Right ventricle myocardium superior (tissue), 1 donor: ENCODE results near the gene LRRC61. TPM values are rescaled to one million over a fixed set of nuclear protein-coding genes. Genes with fewer than 3 reads are reported as not detected.
A peak's percentile ranks its signal among the peaks of the same experiment; 100 is the strongest.

Experiments used
- ATAC-seq: fragments of 200-7000 bp; cut with Tn5 transposase; one replicate; pipeline ENCODE4 v1.9.1; 2020; ENCODE audit warnings: mild to moderate bottlenecking; ENCODE audit not compliant: poor library complexity
- DNase-seq: peaks from one replicate; pipeline ENCODE4 v3.0.0-alpha.2; 2020
- intact Hi-C: fragments of 100-400 bp; cut with DNase I; formaldehyde crosslinking; loops from one replicate; pipeline ENCODE4 v1.11.2; 2022
- total RNA-seq: library from RNA; stranded (reverse); fragmentation: NEBNext Ultra II Directional; extraction: Animal tissue kit (Norgen Biotek cat#: 25700); gene quantifications from one replicate; pipeline ENCODE4 v1.2.1, GENCODE V29; 2021
- donor health status: DM: no; HTN: yes; CAD: no; lungs with severe emphysema.

LRRC61 gene
- total RNA-seq, 1 donor from 2014 or later: 3.7 TPM

- intact Hi-C loops: no loop called here
- ATAC-seq (no peak), DNase-seq (no peak)
Measured at GRCh38 chr7:150363370-150363769, 40.2 kb downstream of the LRRC61 start.

GRCh38 chr7:150363872-150364271 lies 40.7 kb downstream of the LRRC61 start:
- DNase-seq: no peak
- intact Hi-C loops: no loop called here
- ATAC-seq: no peak

GRCh38 chr7:150365194-150365593 lies 42.0 kb downstream of the LRRC61 start:
- no peak for DNase-seq
- intact Hi-C loops: no loop called here
- no peak for ATAC-seq

- ATAC-seq (no peak), DNase-seq (no peak)
- intact Hi-C loops: no loop called here
Measured at GRCh38 chr7:150365673-150366398, 42.7 kb downstream of the LRRC61 start.

- ATAC-seq (no peak), DNase-seq (no peak)
- intact Hi-C loops: no loop called here
Measured at GRCh38 chr7:150367677-150368095, 44.5 kb downstream of the LRRC61 start.

GRCh38 chr7:150368096-150368883 lies 45.1 kb downstream of the LRRC61 start, which contains the start of gene REPIN1:
REPIN1 (plus strand) TSS chr7:150368822; CDS start chr7:150369712, 890 bp downstream.
- intact Hi-C loops: no loop called here
- peak; percentile 89 for ATAC-seq

GRCh38 chr7:150368884-150369747 lies 46.0 kb downstream of the LRRC61 start:
- intact Hi-C loops: no loop called here

More at GRCh38 chr7:150368096-150368883, 45.1 kb downstream of the LRRC61 start, which contains the start of gene REPIN1:
- DNase-seq: peak; percentile 96

GRCh38 chr7:150369748-150370501 lies 46.8 kb downstream of the LRRC61 start:
- DNase-seq (no peak), ATAC-seq (no peak)

More at GRCh38 chr7:150368884-150369747, 46.0 kb downstream of the LRRC61 start:
- ATAC-seq (peak; percentile 57), DNase-seq (peak; percentile 85)

GRCh38 chr7:150370612-150371071 lies 47.5 kb downstream of the LRRC61 start:
- no peak for ATAC-seq
- intact Hi-C loops: no loop called here

More at GRCh38 chr7:150369748-150370501, 46.8 kb downstream of the LRRC61 start:
- intact Hi-C loops: no loop called here

GRCh38 chr7:150371131-150371995 lies 48.2 kb downstream of the LRRC61 start:
- no peak for DNase-seq
- ATAC-seq: no peak
- intact Hi-C loops: no loop called here

More at GRCh38 chr7:150370612-150371071, 47.5 kb downstream of the LRRC61 start:
- DNase-seq: no peak

GRCh38 chr7:150371996-150372270 lies 48.8 kb downstream of the LRRC61 start:
- intact Hi-C loops: no loop called here
- ATAC-seq (no peak), DNase-seq (no peak)

GRCh38 chr7:150372271-150373048 lies 49.3 kb downstream of the LRRC61 start:
- no peak for ATAC-seq
- intact Hi-C loops: no loop called here
- no peak for DNase-seq

GRCh38 chr7:150373049-150373801 lies 50.1 kb downstream of the LRRC61 start:
- intact Hi-C loops: no loop called here

GRCh38 chr7:150374026-150374425 lies 50.9 kb downstream of the LRRC61 start:
- ATAC-seq (no peak), DNase-seq (no peak)
- intact Hi-C loops: no loop called here

More at GRCh38 chr7:150373049-150373801, 50.1 kb downstream of the LRRC61 start:
- peak; percentile 11 for ATAC-seq
- DNase-seq: no peak

- ATAC-seq (no peak), DNase-seq (no peak)
- intact Hi-C loops: no loop called here
Measured at GRCh38 chr7:150374472-150374871, 51.3 kb downstream of the LRRC61 start.
